Measurements from ENCODE around the gene RAET1E.
"Not testable (repeated sequence)": the region's sequence is repeated elsewhere in the genome, so short reads cannot be mapped to it uniquely, and the experiment has no call there.

Gene RAET1E

DNA sequence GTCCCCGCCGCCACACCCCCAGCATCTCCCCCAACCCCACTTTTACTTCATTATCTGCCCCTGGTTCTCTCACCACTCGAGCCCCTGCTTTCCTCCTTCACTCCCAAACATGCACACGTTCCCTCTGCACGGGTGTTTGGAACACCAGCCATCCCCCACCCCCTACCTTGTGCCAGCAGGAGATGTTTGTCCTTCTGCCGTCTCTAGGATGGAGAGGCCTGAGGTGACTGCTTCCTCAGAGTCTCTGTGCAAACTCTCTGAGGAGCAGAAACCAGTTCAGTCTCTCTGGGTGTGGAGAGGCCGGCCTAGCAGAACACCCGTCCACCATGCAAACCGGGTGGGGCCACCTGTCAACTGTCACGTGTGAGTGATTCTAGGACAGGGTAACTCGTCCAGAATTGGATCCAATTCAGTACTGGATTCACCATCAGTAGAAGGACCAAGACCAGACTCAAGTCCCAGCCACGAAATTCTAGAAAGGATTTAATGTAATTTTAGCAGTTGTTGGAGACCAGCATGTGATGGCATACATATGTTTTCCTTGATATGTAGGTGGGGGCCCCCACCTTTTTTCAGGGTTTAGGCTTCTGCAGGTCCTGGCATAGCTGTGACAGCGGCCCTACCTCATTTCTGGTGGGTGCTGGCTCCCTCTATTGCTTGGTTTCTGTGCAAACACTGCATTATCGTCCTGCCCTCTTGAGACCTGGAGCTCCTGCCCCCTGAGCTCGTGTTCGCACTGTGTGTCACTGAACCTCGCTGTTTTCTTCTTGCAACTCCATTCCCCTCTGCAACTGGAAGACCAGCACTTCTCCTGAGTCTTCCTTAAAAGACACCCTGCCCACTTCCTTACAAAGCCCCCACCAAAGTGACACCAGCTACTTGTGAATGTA is at the start of gene RAET1E:
Gene RAET1E, minus strand, starts transcription at position 259 of the 890 bp plus-strand sequence. CDS start 7,212 bp downstream, outside the sequence.
- Mint-ChIP-seq H3K9me3 (no peaks in the 10 kb centered on the region), H3K4me3 (no peak within 1 kb of the TSS), H3K36me3 (no peaks in the 10 kb centered on the region), H3K4me1 (peaks cover 17% of the 10 kb centered on the region), H3K27me3 (peaks cover 38% of the 10 kb centered on the region), H3K27ac (no peak within 1 kb of the TSS)
- DNase-seq: no peak
- CTCF ChIA-PET: interaction anchor here (1.1 kb wide), 1 partner anchor 58 kb away, joined by 4 read pairs; no protein-coding TSS in a partner anchor

GRCh38 chr6:149947533-149947932 is 49.6 kb upstream of the RAET1E start:
- H3K4me1 Mint-ChIP-seq, CTCF ChIA-PET, H3K36me3 Mint-ChIP-seq, H3K4me3 Mint-ChIP-seq, H3K27ac Mint-ChIP-seq, H3K9me3 Mint-ChIP-seq, DNase-seq: not testable (repeated sequence)
- peaks cover 75% of the 10 kb centered on the region for H3K27me3 Mint-ChIP-seq

GRCh38 chr6:149946631-149947030 is 48.7 kb upstream of the RAET1E start:
- H3K4me3 Mint-ChIP-seq, H3K9me3 Mint-ChIP-seq, H3K36me3 Mint-ChIP-seq, H3K27ac Mint-ChIP-seq, CTCF ChIA-PET, DNase-seq: not testable (repeated sequence)
- Mint-ChIP-seq H3K4me1 (peaks cover 12% of the 10 kb centered on the region), H3K27me3 (peaks cover 76% of the 10 kb centered on the region)

- peaks cover 76% of the 10 kb centered on the region for H3K27me3 Mint-ChIP-seq
Observed at GRCh38 chr6:149945276-149945675, 47.4 kb upstream of the RAET1E start.

GRCh38 chr6:149943321-149943720 is 45.4 kb upstream of the RAET1E start:
- DNase-seq, H3K36me3 Mint-ChIP-seq, H3K9me3 Mint-ChIP-seq, H3K27ac Mint-ChIP-seq, CTCF ChIA-PET: not testable (repeated sequence)
- Mint-ChIP-seq H3K4me3 (peak overlapping the region; percentile 87), H3K4me1 (peaks cover 43% of the 10 kb centered on the region), H3K27me3 (peaks cover 79% of the 10 kb centered on the region)

More at GRCh38 chr6:149945276-149945675, 47.4 kb upstream of the RAET1E start:
- H3K4me3 Mint-ChIP-seq, H3K9me3 Mint-ChIP-seq, CTCF ChIA-PET, H3K27ac Mint-ChIP-seq, H3K36me3 Mint-ChIP-seq, DNase-seq: not testable (repeated sequence)
- peaks cover 24% of the 10 kb centered on the region for H3K4me1 Mint-ChIP-seq

DNA sequence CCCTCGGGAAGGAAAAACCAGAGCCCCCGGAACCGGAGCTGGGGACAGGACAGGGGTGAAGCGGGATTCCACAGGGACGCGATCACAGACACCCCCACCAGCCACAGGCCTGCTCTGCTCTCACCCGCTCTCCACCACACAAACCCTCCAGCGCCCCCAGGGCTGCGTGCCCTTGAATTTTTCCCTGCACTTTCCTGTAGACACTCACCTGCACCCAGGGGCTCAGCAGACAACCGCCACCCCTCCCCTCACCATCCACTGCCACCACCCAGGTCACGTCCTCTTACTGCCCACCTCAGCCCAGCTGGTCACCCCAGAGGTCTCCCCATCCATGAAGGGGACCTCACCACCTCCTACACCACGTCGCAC is 44.5 kb upstream of the RAET1E start:
- Mint-ChIP-seq H3K36me3 (peaks cover 5% of the 10 kb centered on the region), H3K9me3 (no peaks in the 10 kb centered on the region), H3K4me3 (peak overlapping the region; percentile 87), H3K27ac (peak overlapping the region; percentile 64), H3K27me3 (peaks cover 80% of the 10 kb centered on the region), H3K4me1 (peaks cover 50% of the 10 kb centered on the region)
- no peak for DNase-seq
- CTCF ChIA-PET: no interaction called here

- H3K4me3 Mint-ChIP-seq: peak within 1 kb of the TSS; percentile 87
- peak; percentile 93 for DNase-seq
- CTCF ChIA-PET: no interaction called here
- no peaks in the 10 kb centered on the region for H3K9me3 Mint-ChIP-seq
- H3K4me1 Mint-ChIP-seq: peaks cover 56% of the 10 kb centered on the region
- peaks cover 83% of the 10 kb centered on the region for H3K27me3 Mint-ChIP-seq
- peak within 1 kb of the TSS; percentile 85 for H3K27ac Mint-ChIP-seq
- H3K36me3 Mint-ChIP-seq: peaks cover 5% of the 10 kb centered on the region
Observed at GRCh38 chr6:149941583-149942460, 43.9 kb upstream of the RAET1E start, which contains the start of gene ULBP2. ULBP2 (plus strand) TSS chr6:149942014; CDS start chr6:149942073, 59 bp downstream.

DNA sequence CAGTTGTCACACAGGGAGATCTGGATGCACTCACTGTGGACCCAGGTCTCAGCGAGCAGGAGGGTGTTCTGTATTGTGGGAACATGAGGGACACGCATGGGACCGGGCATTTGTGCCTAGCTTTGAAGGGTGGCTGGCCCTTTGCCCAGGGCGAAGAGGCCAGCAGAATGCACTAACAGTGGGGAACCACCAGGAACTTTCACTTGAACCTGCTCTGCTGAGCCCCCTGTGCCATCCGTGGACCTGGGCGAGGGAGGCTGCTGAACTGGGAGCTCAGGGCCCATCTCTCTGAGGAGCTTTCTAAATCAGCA is 42.7 kb upstream of the RAET1E start:
- H3K4me3 Mint-ChIP-seq: peak overlapping the region; percentile 26
- peaks cover 5% of the 10 kb centered on the region for H3K36me3 Mint-ChIP-seq
- H3K27me3 Mint-ChIP-seq: peaks cover 85% of the 10 kb centered on the region
- H3K4me1 Mint-ChIP-seq: peaks cover 59% of the 10 kb centered on the region
- CTCF ChIA-PET: no interaction called here
- no peaks in the 10 kb centered on the region for H3K9me3 Mint-ChIP-seq
- DNase-seq: no peak
- no peak overlapping the region for H3K27ac Mint-ChIP-seq

DNA sequence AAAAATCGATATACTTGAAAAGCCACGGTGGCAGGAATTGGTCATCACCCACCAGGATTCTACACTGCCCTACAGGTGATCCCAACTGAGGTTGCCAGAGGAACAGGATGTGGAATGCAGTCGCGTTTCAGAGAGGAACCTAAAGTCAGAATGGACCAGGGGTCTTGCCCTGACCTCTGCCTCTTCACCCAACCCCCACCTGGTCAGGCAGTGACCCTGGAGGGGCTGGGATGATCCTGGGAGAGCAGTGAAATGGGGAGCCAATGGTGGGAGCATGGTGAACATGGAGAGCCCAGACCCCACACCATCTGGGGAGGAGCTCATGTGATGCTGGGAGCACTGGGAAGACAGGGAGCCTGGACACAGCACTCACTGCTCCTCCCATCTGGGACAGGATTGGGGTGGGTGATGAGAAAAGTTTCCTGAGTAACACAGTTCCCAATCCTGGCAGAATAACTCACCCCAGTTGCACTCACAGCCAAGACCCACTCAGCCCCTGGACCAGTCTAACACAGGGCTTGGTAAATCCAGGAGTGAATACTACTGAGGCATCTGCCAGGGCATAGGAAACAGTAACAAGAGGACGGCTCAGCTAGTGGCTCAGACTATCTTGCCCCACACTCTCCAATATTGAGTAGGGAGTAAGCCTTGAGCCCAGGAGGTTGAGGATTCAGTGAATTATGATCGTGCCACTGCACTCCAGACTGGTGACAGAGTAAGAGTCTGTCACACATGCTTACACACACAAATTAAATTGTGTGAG is 42.2 kb upstream of the RAET1E start:
- Mint-ChIP-seq H3K27me3 (peaks cover 86% of the 10 kb centered on the region), H3K9me3 (no peaks in the 10 kb centered on the region), H3K36me3 (peaks cover 3% of the 10 kb centered on the region), H3K4me1 (peaks cover 61% of the 10 kb centered on the region), H3K27ac (no peak overlapping the region), H3K4me3 (peak overlapping the region; percentile 44)
- DNase-seq: no peak
- CTCF ChIA-PET: interaction anchor here (0.5 kb wide), 1 partner anchor 289 kb away, joined by 3 read pairs; no protein-coding TSS in a partner anchor

DNA sequence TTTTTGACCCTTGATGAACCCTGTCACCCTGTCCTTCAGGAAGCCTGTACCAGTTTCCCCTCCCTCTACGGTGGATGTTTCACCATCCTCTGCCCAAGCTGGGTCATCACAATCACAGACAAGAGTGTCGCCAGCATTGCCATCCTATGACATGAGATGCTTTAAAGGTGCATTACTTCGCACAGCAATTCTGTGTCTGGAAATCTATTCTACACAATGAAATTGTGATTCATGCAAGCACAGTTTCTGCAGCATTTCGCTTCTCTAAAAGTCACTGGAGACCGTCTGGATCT is 41.4 kb upstream of the RAET1E start:
- H3K27me3 Mint-ChIP-seq: peaks cover 94% of the 10 kb centered on the region
- peaks cover 3% of the 10 kb centered on the region for H3K36me3 Mint-ChIP-seq
- CTCF ChIA-PET: no interaction called here
- no peak overlapping the region for H3K27ac Mint-ChIP-seq
- DNase-seq: no peak
- H3K9me3 Mint-ChIP-seq: no peaks in the 10 kb centered on the region
- peak overlapping the region; percentile 76 for H3K4me3 Mint-ChIP-seq
- H3K4me1 Mint-ChIP-seq: peaks cover 68% of the 10 kb centered on the region

DNA sequence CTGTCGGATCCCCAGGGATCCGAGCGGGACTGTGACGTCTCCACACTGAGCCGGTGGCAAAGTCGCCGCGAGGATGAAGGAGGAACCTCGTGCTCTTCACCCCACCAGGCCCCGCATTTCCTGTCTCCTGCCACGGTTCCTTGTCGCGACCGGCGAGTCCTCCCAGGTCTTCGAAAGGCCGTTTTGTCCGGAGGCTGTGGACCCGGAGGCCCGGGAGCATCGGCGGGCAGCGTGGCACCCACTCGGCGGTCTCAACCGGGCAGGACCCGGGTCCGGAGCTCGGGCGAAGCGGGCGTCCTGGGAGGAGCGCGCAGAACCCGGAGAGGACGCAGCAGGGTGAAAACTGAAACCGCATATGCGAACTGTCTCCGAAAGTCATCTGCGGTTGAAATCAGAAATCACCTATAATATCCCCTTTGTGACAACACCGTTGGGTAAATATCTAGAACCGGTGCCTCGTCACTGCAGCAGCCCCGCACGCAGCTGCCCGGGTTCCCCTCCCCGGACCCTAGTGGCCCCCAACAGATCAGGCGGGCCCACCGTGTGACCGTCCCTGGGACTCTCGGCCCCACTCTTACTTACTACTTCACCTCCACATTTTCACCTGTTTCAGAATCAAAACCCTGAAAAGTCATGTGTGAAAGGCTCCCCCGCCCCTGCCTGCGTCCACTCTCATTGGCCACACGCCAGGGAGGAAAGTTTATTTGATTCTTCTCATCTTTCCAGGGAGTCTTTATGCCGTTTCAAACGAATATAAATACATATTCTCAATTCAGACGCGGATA is 40.9 kb upstream of the RAET1E start:
- peak overlapping the region; percentile 31 for H3K27ac Mint-ChIP-seq

DNA sequence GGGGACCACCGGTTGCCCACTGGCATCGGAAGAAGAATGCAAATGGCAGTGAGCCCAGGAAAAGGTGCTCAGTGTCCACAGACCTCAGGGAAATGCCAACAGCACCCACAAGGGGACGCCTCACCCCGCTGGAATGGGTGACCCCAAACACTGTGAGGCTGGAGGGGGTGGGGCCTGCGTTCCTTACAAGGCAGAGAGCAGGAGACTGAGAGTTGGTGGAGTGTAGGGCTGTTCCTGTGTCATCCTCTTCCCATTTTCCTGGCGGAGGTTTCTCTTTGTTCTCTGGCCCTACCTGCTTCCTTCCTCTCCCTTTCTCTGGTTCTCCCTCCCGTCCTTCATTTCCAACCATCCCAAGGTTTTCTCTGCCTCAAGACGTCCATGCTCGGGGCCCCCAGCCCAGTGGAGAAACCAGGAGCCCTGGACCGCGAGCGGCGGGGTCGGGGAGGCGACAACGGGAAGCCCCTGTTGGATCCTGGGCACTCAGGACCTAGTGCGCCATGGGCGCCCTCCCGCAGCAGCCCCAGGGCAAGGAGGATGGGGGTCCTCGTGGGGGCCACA is 40.2 kb upstream of the RAET1E start:
- not testable (repeated sequence) for H3K27ac Mint-ChIP-seq, DNase-seq, H3K9me3 Mint-ChIP-seq, H3K36me3 Mint-ChIP-seq
- peak overlapping the region; percentile 76 for H3K4me3 Mint-ChIP-seq
- H3K27me3 Mint-ChIP-seq: peaks cover 97% of the 10 kb centered on the region
- CTCF ChIA-PET: interaction anchor here (1.0 kb wide), 1 partner anchor 68 kb away, joined by 3 read pairs; no protein-coding TSS in a partner anchor
- peaks cover 70% of the 10 kb centered on the region for H3K4me1 Mint-ChIP-seq

More for the DNA sequence above, 40.9 kb upstream of the RAET1E start:
- peak; percentile 68 for DNase-seq
- Mint-ChIP-seq H3K4me1 (peaks cover 70% of the 10 kb centered on the region), H3K9me3 (no peaks in the 10 kb centered on the region), H3K4me3 (peak overlapping the region; percentile 76), H3K27me3 (peaks cover 97% of the 10 kb centered on the region), H3K36me3 (peaks cover 3% of the 10 kb centered on the region)
- CTCF ChIA-PET: interaction anchor here (1.0 kb wide), 1 partner anchor 68 kb away, joined by 3 read pairs; no protein-coding TSS in a partner anchor

GRCh38 chr6:149936743-149937142 is 38.8 kb upstream of the RAET1E start:
- no peak for DNase-seq
- Mint-ChIP-seq H3K4me3 (no peak overlapping the region), H3K36me3 (peaks cover 3% of the 10 kb centered on the region), H3K27me3 (peaks cover 95% of the 10 kb centered on the region), H3K9me3 (no peaks in the 10 kb centered on the region), H3K4me1 (peaks cover 60% of the 10 kb centered on the region), H3K27ac (no peak overlapping the region)
- CTCF ChIA-PET: interaction anchor here (2.8 kb wide), 1 partner anchor 80 kb away, joined by 18 read pairs; no protein-coding TSS in a partner anchor

Data from activated naive CD4-positive, alpha-beta T cell treated with anti-CD3 and anti-CD28 coated beads, Interleukin-2, amount 10 ng/mL, durations not matched to agents 7 days and 5 days (primary cell).